GM18858 (cell line): Measurements from ENCODE around the gene NET1.
A peak's percentile ranks its signal among the peaks of the same experiment; 100 is the strongest.

ENCODE experiments used
- ATAC-seq: cut with Tn5 transposase; IDR thresholded peaks from one replicate; pipeline ENCODE4 v1.9.1; 2021; ENCODE audit not compliant: unreplicated experiment

NET1 gene

GRCh38 chr10:5442065-5442989, 30.0 kb downstream of the NET1 start:
- ATAC-seq, result no peak

- peak; percentile 21 for ATAC-seq
Measured at GRCh38 chr10:5442990-5443370, 30.6 kb downstream of the NET1 start.

GRCh38 chr10:5443429-5443828, 31.1 kb downstream of the NET1 start:
- ATAC-seq, result peak; percentile 78

- no peak for ATAC-seq
Measured at GRCh38 chr10:5445006-5445405, 32.6 kb downstream of the NET1 start.

- ATAC-seq, result no peak
Measured at GRCh38 chr10:5446390-5446926, 34.1 kb downstream of the NET1 start.

GRCh38 chr10:5447056-5447455, 34.7 kb downstream of the NET1 start:
- ATAC-seq, result no peak

GRCh38 chr10:5447611-5448071, 35.3 kb downstream of the NET1 start:
- peak; percentile 56 for ATAC-seq

GRCh38 chr10:5448333-5449001, 36.1 kb downstream of the NET1 start:
- ATAC-seq, result no peak

GRCh38 chr10:5449227-5449626, 36.9 kb downstream of the NET1 start:
- ATAC-seq, result no peak

GRCh38 chr10:5449823-5450222, 37.5 kb downstream of the NET1 start:
- ATAC-seq, result no peak

GRCh38 chr10:5450605-5451384, 38.4 kb downstream of the NET1 start:
- no peak for ATAC-seq

- ATAC-seq, result no peak
Measured at GRCh38 chr10:5453749-5454489, 41.6 kb downstream of the NET1 start.

GRCh38 chr10:5456563-5456962, 44.2 kb downstream of the NET1 start:
- ATAC-seq, result no peak

- no peak for ATAC-seq
Measured at GRCh38 chr10:5457741-5458140, 45.4 kb downstream of the NET1 start.

GRCh38 chr10:5458425-5458824, 46.1 kb downstream of the NET1 start:
- ATAC-seq, result no peak

- no peak for ATAC-seq
Measured at GRCh38 chr10:5458949-5459747, 46.8 kb downstream of the NET1 start.

- ATAC-seq, result no peak
Measured at GRCh38 chr10:5460468-5461202, 48.3 kb downstream of the NET1 start.

- no peak for ATAC-seq
Measured at GRCh38 chr10:5461203-5461588, 48.8 kb downstream of the NET1 start.
